Activated B cell treated with CpG ODN at 0.5 μM for 24 hours (primary cell): ENCODE measurements around the gene IL19. TPM values are rescaled to one million over a fixed set of nuclear protein-coding genes. Genes with fewer than 3 reads are reported as not detected.
A peak's percentile ranks its signal among the peaks of the same experiment; 100 is the strongest.
"Not testable (repeated sequence)": the region's sequence is repeated elsewhere in the genome, so short reads cannot be mapped to it uniquely, and the experiment has no call there.

Source experiments
- ATAC-seq: fragments of 200-7000 bp; cut with Tn5 transposase; one replicate; pipeline ENCODE4 v1.10.0; 2021; ENCODE audit warnings: low read depth, mild to moderate bottlenecking, moderate library complexity
- CTCF ChIA-PET: fragments of 350-600 bp; sonication (Branson Sonifier 250); formaldehyde crosslinking; loops from one replicate; lab custom pipeline; 2021; ENCODE audit warnings: antibody characterized with exemption; lab: Charles Lee
- POLR2A ChIA-PET: fragments of 350-600 bp; sonication (Branson Sonifier 250); formaldehyde crosslinking; loops from one replicate; lab custom pipeline; 2021; ENCODE audit warnings: antibody characterized with exemption; lab: Charles Lee
- DNase-seq: peaks from one replicate; pipeline ENCODE4 v3.0.0; 2022
- H3K27ac Mint-ChIP-seq: one replicate; pipeline ENCODE4 v1.8.0; 2020; ENCODE audit warnings: mixed read lengths
- H3K27me3 Mint-ChIP-seq: one replicate; pipeline ENCODE4 v1.8.0; 2021; ENCODE audit warnings: mixed read lengths
- H3K36me3 Mint-ChIP-seq: one replicate; pipeline ENCODE4 v1.8.0; 2021; ENCODE audit warnings: low read depth, mixed read lengths
- H3K4me1 Mint-ChIP-seq: one replicate; pipeline ENCODE4 v1.8.0; 2021; ENCODE audit warnings: mixed read lengths
- H3K4me3 Mint-ChIP-seq: one replicate; pipeline ENCODE4 v1.8.0; 2020; ENCODE audit warnings: mild to moderate bottlenecking, mixed read lengths
- H3K9me3 Mint-ChIP-seq: one replicate; pipeline ENCODE4 v1.8.0; 2020; ENCODE audit warnings: mixed read lengths
- intact Hi-C: fragments of 100-400 bp; cut with micrococcal nuclease; formaldehyde crosslinking; loops from one replicate; pipeline ENCODE4 v1.15.1; 2024
- total RNA-seq: library from RNA; stranded (reverse); gene quantifications from 2 replicates; pipeline ENCODE4 v1.2.3, GENCODE V29; 2022
- TF ChIP-seq, protein P1 (sequence below): fragments of 200-600 bp; IDR thresholded peaks from one replicate; pipeline ENCODE4 v1.8.0; 2022; ENCODE audit warnings: antibody characterized with exemption, mild to moderate bottlenecking

The IL19 gene
- total RNA-seq, 1 donor from 2014 or later, result not detected

- POLR2A ChIA-PET, result interaction anchor here (0.6 to 8.0 kb wide), 8 partner anchors 10 to 640 kb away, joined by 3 to 67 read pairs (median 6); no protein-coding TSS in a partner anchor
- ATAC-seq (no peak), DNase-seq (no peak)
- intact Hi-C loops, result loop anchor here (5.0 kb wide), 1 partner anchor 35 kb away; no protein-coding TSS in a partner anchor
- peak within 1 kb of the TSS; percentile 81 for H3K4me3 Mint-ChIP-seq
- H3K27me3 Mint-ChIP-seq, result no peaks in the 10 kb centered on the region
- CTCF ChIA-PET, result interaction anchor here (1.2 to 8.2 kb wide), 5 partner anchors 10 to 38 kb away, joined by 4 to 49 read pairs (median 6); no protein-coding TSS in a partner anchor
- peaks cover 80% of the 10 kb centered on the region for H3K4me1 Mint-ChIP-seq
- H3K27ac Mint-ChIP-seq, result peak within 1 kb of the TSS; percentile 48
- no peaks in the 10 kb centered on the region for H3K9me3 Mint-ChIP-seq
- H3K36me3 Mint-ChIP-seq, result no peaks in the 10 kb centered on the region
- TF ChIP-seq, protein P1, sequence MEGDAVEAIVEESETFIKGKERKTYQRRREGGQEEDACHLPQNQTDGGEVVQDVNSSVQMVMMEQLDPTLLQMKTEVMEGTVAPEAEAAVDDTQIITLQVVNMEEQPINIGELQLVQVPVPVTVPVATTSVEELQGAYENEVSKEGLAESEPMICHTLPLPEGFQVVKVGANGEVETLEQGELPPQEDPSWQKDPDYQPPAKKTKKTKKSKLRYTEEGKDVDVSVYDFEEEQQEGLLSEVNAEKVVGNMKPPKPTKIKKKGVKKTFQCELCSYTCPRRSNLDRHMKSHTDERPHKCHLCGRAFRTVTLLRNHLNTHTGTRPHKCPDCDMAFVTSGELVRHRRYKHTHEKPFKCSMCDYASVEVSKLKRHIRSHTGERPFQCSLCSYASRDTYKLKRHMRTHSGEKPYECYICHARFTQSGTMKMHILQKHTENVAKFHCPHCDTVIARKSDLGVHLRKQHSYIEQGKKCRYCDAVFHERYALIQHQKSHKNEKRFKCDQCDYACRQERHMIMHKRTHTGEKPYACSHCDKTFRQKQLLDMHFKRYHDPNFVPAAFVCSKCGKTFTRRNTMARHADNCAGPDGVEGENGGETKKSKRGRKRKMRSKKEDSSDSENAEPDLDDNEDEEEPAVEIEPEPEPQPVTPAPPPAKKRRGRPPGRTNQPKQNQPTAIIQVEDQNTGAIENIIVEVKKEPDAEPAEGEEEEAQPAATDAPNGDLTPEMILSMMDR, result no peak
These were observed 1.8 kb downstream of the IL19 start, which contains the start of gene IL10 for GRCh38 chr1:206772243-206772937. Gene IL10, minus strand, starts transcription at chr1:206772494. Its CDS starts 59 bp downstream, at chr1:206772435.

GRCh38 chr1:206774093-206774492 lies 3.5 kb downstream of the IL19 start:
- H3K4me1 Mint-ChIP-seq, result peaks cover 70% of the 10 kb centered on the region
- no peak for DNase-seq
- H3K27me3 Mint-ChIP-seq, result no peaks in the 10 kb centered on the region
- ChIA-PET POLR2A (interaction anchor here (0.6 to 8.0 kb wide), 6 partner anchors 9 to 34 kb away, joined by 3 to 67 read pairs (median 4); no protein-coding TSS in a partner anchor), CTCF (interaction anchor here (1.2 kb wide), 1 partner anchor 39 kb away, joined by 3 read pairs; no protein-coding TSS in a partner anchor)
- no peaks in the 10 kb centered on the region for H3K36me3 Mint-ChIP-seq
- ATAC-seq, result peak; percentile 22
- TF ChIP-seq, protein P1, result no peak
- H3K27ac Mint-ChIP-seq, result no peak overlapping the region
- H3K9me3 Mint-ChIP-seq, result no peaks in the 10 kb centered on the region
- intact Hi-C loops, result loop anchor here (1.0 to 5.0 kb wide), 2 partner anchors 8 to 33 kb away; no protein-coding TSS in a partner anchor
- H3K4me3 Mint-ChIP-seq, result no peak overlapping the region

GRCh38 chr1:206776229-206776628 lies 5.7 kb downstream of the IL19 start:
- TF ChIP-seq, protein P1, result no peak
- H3K36me3 Mint-ChIP-seq, result no peaks in the 10 kb centered on the region
- DNase-seq (no peak), ATAC-seq (no peak)
- no peaks in the 10 kb centered on the region for H3K9me3 Mint-ChIP-seq
- no peak overlapping the region for H3K27ac Mint-ChIP-seq
- POLR2A ChIA-PET, result interaction anchor here (0.6 to 0.7 kb wide), 2 partner anchors 12 to 104 kb away, joined by 3 to 4 read pairs; no protein-coding TSS in a partner anchor
- peaks cover 48% of the 10 kb centered on the region for H3K4me1 Mint-ChIP-seq
- CTCF ChIA-PET, result interaction anchor here (0.9 kb wide), 1 partner anchor 42 kb away, joined by 3 read pairs; no protein-coding TSS in a partner anchor
- H3K4me3 Mint-ChIP-seq, result no peak overlapping the region
- H3K27me3 Mint-ChIP-seq, result no peaks in the 10 kb centered on the region
- intact Hi-C loops, result no loop called here

DNA sequence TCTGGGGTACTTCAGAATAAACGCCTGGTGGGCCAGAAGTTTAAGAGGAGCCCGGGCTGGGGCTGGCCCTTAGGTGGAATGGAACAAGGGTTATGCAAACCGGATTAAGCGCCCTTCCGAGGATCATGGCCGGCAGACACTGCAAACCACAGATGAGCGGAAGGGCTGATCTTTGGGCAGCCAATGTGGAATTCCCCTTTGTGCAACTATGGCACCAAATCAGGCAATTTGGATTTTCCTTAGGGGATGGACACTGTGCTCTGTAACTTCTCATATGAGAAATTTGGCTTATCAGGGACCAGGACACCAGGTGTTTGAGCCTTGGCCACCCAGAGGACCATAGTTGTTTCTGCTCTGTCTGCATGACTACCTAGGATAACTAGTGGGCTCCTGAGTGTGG lies 7.5 kb downstream of the IL19 start:
- ChIA-PET CTCF (interaction anchor here (1.1 kb wide), 1 partner anchor 31 kb away, joined by 5 read pairs; no protein-coding TSS in a partner anchor), POLR2A (no interaction called here)
- Mint-ChIP-seq H3K4me3 (no peak overlapping the region), H3K27me3 (no peaks in the 10 kb centered on the region), H3K36me3 (no peaks in the 10 kb centered on the region), H3K4me1 (peaks cover 42% of the 10 kb centered on the region), H3K9me3 (no peaks in the 10 kb centered on the region), H3K27ac (no peak overlapping the region)
- ATAC-seq (no peak), DNase-seq (no peak)
- intact Hi-C loops, result no loop called here
- TF ChIP-seq, protein P1, result no peak

GRCh38 chr1:206778911-206779310 lies 8.3 kb downstream of the IL19 start:
- H3K27ac Mint-ChIP-seq, H3K36me3 Mint-ChIP-seq, intact Hi-C loops, POLR2A ChIA-PET, DNase-seq, H3K4me3 Mint-ChIP-seq, ATAC-seq, H3K27me3 Mint-ChIP-seq, H3K9me3 Mint-ChIP-seq: not testable (repeated sequence)
- peaks cover 41% of the 10 kb centered on the region for H3K4me1 Mint-ChIP-seq
- CTCF ChIA-PET, result interaction anchor here (1.1 kb wide), 1 partner anchor 30 kb away, joined by 5 read pairs; no protein-coding TSS in a partner anchor
